ENCODE measurements around the gene GPR146.
"Not testable (repeated sequence)": the region's sequence is repeated elsewhere in the genome, so short reads cannot be mapped to it uniquely, and the experiment has no call there.

Gene GPR146

DNA sequence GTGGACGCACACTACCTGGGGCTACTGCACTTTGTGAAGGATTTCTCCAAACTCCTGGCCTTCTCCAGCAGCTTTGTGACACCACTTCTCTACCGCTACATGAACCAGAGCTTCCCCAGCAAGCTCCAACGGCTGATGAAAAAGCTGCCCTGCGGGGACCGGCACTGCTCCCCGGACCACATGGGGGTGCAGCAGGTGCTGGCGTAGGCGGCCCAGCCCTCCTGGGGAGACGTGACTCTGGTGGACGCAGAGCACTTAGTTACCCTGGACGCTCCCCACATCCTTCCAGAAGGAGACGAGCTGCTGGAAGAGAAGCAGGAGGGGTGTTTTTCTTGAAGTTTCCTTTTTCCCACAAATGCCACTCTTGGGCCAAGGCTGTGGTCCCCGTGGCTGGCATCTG, 14.0 kb downstream of the GPR146 start:
- no peak for DNase-seq (ENCODE audit: low spot score)

DNA sequence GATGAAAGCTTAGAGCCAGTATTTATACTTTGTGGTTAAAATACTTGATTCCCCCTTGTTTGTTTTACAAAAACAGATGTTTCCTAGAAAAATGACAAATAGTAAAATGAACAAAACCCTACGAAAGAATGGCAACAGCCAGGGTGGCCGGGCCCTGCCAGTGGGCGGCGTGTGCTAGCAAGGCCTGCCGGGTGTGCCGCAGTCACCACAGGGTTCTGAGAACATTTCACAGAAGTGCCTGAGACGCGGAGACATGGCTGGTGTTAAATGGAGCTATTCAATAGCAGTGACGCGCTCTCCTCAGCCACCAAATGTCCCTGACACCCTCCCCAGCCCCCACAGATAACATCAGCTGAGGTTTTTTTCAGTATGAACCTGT, 14.5 kb downstream of the GPR146 start:
- DNase-seq (ENCODE audit: low spot score) = no peak

DNA sequence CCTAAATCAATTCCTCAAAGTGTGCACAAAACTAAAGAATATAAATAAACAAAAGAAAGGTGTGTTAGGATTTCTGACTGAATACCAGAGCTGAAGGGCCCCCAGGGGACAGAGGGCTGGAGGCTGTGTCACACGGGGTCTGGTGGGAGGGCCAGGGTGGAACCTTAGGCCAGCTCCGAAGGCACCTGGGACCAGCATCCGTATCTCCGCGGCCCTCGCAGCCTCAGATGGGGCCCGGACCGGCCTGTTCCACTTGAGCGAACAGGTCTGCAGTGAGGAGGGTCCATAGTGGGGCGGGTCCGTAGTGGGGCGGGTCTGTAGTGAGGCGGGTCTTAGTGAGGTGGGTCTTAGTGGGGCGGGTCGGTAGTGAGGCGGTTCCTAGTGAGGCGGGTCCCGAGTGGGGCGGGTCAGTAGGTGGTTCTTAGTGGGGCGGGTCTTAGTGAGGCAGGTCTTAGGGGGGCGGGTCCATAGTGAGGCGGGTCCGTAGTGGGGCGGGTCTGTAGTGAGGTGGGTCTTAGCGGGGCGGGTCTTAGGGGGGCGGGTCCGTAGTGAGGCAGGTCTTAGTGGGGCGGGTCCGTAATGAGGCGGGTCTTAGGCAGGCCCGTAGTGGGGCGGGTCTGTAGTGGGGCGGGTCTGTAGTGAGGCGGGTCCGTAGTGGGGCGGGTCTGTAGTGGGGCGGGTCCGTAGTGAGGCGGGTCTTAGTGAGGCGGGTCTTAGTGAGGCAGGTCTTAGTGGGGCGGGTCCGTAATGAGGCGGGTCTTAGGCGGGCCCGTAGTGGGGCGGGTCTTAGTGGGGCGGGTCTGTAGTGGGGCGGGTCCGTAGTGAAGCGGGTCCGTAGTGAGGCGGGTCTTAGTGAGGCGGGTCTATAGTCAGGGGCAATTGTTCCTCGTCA, 15.1 kb downstream of the GPR146 start:
- DNase-seq (ENCODE audit: low spot score) = peak; percentile 87

DNA sequence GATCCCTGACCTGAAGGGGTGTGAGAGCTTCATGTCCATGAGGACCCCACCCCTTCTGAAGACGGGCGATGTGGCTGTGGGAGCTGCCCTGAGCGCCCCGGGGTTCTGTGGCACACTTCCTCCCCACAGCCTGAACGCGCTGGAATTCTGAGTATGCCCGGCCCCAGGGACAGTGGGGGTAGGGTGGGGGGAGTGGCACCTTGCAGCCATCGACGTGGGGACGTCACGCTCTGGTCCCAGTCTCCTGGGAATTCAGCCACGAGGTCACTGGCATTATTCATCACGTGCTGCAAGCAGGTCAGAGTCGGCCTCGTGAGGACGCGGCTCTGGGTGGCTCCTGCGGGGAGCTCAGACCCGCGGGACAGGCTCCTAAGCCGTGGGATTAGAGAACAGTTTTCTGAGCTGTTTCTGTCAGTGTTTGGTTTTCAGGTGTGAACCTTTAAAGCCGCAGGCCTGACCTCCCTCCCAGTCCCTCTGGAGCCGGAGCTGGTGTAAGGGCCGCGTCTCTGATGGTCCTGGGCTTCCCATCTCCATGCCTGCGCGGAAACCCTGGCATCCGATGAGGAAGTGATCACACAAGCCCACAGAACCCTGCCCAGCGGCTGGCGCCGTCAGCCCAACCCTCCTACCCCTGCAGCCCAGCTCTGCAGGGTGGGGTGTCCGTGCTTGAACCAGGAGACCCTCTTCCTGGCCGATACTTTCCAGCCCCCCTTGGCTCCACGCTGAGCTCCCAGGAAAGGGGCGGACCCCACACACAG, 16.1 kb downstream of the GPR146 start:
- peak; percentile 67 for DNase-seq (ENCODE audit: low spot score)

DNA sequence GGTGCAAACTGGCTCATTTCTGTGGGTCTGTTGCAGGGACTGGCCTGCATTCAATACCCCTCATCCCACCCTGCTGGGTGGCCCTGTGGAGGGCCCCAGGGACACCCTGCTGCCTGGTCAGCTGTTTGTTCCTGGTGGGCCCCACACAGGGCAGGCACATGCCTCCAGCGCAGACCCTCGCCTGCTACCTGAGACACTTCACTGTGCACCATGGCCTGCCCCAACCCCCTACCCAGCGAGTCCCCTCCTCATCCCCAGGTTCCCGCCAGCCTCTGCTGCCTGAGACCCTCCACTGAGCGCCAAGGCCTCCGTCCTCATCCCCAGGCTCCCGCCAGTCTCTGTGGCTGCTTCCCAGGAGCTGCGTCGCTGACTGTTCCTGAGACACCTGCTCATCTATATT, 16.8 kb downstream of the GPR146 start:
- no peak for DNase-seq (ENCODE audit: low spot score)

DNA sequence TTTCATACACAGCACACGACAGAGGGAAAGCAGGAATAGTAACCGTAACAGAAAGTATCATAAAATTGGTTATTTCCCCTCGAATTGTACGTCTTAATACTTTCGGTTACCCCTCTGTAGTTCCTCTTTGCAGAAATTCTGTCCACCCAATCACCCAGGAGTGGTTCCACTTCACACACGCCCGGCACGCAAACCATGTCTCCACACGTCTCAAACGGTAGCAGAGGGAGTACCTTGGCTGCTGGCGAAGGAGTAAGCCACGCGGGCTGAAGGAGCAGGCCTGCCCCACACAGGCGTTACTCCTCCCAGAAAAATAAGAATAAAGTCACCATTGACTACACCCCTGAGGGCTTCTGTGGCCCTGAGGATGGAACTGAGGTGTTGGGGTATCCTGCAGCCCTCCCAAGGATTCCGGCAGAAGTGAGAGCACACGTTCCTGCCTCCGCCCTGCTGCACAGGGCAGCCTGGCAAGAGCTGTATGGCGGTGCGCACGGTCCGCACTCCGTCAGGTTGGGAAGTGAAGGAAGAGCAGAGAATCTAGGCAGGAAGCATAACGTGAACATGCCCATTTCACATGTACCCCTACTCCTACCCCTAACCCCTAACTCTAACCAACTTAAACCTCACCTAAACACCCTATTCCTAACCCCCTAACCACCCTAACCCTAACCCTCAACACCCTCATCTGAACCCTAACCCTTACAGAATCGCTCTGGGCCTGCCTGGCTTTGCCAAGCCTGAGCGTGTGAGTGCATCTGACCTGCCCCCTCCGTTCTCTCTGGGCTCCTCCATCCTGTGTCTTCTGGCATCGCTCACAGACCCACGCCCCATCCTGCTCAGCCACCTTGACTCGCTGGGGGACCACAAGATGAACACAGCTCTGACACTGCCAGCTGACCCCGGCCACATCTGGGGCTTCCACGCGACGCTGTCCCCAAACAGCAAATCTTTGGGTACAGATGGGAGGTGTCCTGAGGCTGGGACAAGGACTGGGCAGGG, 18.2 kb downstream of the GPR146 start:
- no peak for DNase-seq (ENCODE audit: low spot score)

DNA sequence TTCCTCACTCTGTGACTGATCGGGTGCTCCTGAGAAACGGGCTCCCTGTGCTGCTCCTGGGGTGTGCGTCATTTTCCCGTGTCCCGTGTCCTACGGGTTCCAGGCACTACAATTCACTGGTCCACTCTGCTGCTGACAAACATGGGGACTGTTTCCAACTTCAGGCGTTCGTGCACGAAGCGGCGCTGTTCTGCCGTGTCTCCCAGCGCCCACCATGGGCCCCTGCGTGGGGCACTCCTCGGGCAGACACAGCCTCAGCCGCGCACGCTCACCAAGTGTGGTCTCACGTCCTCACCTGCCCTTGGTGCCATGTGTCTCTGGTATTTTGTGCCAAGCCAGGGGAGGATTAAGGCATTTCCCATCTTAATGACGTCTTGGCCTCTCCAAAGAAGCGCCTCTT, 19.0 kb downstream of the GPR146 start:
- DNase-seq (ENCODE audit: low spot score) = no peak

DNA sequence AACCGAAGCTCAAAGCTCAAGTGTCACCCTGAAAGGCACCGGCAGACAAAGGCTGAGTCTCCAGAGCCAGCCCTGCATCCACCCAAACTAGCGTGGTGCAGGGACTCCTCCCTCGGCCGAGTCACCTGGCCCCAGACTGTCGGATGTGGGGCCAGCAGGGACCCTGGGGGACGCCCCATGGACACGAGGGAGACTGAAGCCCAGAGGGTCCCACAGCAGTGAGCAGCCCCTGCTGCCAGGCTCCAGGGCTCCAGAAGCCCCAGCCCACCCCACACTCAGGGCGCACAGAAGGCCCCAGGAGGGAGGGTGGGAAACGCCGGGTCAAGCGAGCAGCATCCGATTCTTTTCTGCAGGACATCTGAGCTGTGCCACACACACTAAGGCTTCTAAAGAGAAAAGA, 20.2 kb downstream of the GPR146 start:
- no peak for DNase-seq (ENCODE audit: low spot score)

DNA sequence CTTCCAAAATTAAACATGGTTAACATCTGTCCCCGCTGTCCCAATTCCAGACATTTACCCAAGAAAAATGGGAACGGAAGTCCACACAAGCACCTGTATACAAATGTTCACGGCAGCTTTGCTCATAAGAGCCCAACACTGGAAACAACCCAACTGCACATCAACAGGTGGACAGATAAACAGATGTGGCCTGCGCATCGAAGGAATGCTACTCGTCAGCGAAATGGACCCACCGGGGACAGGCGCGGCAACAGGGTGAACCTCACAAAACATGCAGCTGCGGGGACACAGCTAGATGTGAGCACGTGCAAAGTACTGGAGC, 20.9 kb downstream of the GPR146 start:
- no peak for DNase-seq (ENCODE audit: low spot score)

DNA sequence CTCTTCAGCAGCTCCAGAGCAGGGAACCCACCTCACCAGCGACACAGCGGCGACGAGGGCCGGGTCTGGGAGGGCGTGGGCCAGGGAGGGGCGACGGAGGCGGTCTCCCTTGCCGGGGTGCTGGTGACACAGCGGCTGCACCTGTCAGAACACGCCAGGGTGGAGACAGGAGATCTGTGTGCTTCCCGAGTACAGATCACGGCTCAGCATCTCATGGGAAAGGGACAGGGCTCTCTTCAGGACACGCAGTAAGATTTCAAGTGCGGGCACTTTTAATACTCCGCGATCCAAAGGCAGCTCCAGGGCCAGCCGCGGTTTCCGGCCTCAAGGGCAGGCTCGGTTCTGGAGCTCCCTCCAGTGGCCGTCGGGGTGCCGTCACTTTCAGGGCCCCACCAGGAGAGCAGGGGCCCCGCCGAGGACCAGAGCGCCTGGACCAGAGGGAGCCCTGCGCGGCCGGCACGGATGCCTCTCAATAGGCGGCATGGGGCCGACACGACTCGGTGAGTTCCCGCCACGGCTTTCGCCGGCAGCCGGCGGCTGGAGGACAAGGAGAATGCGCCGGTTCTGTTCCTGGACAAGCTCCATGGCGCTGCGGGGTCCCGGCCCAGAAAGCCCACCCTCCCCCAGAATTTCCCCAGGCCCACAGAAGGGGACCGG, 21.4 kb downstream of the GPR146 start:
- peak; percentile 91 for DNase-seq (ENCODE audit: low spot score)

DNA sequence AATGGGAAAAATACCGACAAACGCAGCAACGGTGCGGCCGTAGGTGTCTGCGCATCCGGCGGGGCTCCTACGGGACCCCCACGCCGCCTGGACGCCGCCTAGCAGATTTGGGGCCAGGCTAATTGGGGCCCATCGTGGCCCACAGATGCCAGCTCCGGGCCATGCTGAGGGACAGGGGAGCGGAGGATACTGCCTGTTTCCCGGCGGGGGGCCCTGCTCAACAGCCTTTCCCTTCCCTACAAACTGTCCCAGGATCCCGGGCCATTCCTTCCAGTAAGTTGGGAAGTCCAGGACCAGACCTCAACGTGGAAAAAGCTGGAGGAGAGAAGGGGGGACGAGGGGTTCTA, 21.9 kb downstream of the GPR146 start:
- no peak for DNase-seq (ENCODE audit: low spot score)

DNA sequence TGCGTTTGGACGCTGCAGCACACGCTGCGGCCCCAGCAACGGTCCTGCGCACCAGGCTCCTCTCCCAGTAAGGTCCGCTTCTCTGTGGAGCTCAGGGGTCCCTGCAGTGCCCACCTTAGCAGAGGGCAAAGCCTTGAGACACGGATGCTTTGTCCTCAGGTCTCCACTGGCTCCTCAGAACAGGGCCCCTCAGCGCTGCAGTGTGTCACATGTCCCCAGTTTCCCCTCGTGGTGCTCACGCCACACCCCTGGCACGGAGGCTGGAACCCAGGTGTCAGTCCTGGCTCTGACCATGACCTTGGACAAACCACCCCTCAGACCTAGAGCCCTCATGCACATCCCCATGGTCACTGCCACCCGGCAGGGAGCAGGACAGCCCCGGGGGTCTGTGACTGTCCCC, 23.7 kb downstream of the GPR146 start:
- DNase-seq (ENCODE audit: low spot score) = no peak

DNA sequence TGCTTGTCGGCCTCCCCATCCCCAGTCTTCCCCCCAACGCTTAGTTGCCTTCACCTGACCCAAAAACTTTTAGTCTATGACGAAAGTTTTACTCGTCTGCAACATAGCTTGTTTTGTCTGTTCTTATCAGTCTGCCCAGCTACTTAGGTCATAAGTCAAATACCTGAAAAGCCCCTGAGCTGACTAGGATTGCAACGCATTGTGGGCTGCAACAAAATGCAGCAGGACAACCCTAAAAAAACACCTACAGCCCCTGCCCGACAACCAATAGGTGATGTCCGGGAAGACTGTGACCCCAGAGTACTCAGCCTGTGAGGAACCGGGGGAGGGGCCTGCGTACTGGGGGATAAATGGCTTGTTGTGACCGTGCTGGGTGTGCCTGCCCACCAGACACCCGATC, 24.3 kb downstream of the GPR146 start:
- no peak for DNase-seq (ENCODE audit: low spot score)

DNA sequence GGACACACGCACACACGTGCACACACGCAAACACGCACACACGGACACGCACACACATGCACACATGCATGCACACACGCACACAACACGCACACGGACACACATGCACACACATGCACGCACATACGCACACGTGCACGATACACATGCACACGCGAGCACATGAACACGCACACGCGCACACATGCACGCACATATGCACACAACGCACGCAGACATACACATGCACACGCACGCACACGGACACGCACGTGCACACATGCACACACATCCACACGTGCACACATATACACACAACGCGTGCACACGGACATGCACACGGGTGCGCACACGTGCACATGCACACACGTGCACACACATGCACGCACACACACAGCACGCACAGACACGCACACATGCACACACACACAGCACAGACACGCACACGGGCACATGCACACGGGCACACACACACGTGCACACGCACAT, 26.2 kb downstream of the GPR146 start:
- no peak for DNase-seq (ENCODE audit: low spot score)

DNA sequence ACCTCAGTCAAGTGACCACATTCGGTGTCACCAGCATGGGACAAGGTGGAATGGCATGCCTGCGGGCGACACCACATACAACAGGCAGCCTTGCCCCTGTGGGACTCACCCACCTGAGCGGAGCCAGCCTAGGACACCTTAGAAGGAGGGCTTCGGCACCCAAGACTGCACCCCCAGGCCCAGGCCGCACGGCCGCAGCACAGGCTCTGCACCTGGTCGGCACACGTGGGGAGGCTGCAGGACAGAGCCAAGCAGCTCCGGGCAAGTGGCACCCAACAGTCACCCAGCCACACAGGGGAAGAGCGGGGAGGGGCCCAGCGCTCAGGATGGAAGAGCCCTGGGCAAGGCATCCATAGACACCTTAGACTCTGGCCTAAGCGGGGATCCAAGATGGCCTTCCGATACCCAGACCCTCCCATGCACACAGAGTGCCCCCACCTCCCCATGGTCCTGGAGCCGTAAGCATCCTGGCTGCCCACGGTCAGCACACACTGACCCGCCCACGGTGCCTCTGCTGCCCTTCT, 27.4 kb downstream of the GPR146 start:
- DNase-seq (ENCODE audit: low spot score) = no peak

DNA sequence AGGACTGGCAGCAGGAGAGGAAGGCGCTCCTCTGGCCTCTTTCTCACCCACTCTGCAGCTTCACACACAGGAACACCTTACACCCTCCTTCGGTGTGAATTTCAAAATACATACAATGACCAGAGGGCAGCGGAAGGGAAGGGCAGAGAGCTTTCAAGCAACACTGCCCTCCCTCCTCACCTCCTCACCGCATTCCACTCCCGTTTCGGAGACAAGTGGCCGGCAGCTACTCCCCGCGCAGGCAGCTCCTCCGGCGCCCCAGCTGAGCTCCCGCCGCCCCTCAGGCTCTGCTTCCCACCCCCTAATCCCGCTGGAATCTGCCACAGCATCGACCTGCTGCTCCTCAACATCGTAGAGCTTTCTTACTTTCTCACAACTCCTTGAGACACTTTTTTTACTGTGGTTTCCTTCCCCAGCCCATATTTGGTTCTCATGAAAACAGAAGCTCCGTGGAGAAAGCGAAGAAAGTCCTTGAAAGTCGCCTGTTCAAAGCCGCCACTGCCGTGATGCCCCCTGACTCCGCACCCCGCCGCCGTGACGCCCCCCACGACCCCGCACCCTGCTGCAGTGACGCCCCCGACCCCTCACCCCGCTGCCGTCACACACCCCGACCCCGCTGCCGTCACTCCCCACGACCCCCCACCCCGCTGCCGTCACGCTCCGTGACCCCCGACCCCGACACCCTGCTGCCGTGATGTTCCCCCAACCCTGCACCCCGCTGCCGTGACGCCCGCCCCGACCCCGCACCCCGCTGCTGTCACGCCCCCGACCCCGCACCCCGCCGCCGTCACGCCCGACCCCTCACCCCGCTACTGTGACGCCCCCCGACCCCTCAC, 29.0 kb downstream of the GPR146 start:
- no peak for DNase-seq (ENCODE audit: low spot score)

DNA sequence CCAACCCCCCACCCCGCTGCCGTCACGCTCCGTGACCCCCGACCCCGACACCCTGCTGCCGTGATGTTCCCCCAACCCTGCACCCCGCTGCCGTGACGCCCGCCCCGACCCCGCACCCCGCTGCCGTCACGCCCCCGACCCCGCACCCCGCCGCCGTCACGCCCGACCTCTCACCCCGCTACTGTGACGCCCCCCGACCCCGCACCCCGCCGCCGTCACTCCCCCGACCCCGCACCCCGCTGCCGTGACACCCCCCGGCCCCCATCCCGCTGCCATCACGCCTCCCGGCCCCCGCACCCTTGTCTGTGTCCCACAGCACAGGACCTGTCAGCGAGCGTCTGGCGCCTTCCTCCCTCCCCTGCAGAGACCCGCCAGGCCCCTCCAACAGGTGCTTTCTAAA, 29.7 kb downstream of the GPR146 start:
- DNase-seq (ENCODE audit: low spot score) = not testable (repeated sequence)

DNA sequence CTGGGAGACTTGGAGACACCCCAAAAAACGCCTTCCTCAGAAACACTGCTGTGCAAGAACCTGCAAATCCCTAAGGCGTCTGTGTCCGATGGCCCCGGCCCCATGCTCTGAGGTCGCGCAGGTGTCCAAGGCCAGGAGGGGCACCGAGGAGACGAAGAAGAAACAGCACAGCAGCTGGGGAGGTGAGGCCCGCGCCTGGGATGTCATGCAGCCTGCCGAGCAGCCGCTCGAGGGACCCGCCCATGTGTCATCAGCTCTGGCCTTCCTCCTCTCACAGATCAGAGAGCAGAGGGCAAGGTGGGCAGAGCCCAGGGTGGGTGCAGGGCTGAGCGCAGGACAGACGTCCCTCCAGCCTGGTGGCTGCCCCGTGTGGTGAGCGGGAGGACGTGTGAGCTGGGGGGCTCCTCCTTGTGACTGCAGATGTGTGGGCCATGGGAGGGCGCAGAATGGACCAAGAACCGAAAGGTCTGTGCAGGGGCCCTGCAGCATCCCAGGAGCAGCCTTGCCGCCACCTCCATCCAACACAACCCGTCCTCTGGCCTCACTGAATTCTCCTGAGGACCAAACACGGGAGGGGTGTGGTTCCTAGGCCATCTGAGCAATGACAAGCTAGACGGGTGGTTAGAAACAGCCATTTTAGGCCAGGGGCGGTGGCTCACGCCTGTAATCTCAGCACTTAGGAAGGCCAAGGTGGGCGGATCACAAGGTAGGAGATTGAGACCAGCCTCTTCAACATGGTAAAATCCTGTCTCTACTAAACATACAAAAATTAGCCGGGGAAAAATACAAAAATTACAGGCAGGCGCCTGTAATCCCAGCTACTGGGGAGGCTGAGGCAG, 30.5 kb downstream of the GPR146 start:
- DNase-seq (ENCODE audit: low spot score) = no peak

DNA sequence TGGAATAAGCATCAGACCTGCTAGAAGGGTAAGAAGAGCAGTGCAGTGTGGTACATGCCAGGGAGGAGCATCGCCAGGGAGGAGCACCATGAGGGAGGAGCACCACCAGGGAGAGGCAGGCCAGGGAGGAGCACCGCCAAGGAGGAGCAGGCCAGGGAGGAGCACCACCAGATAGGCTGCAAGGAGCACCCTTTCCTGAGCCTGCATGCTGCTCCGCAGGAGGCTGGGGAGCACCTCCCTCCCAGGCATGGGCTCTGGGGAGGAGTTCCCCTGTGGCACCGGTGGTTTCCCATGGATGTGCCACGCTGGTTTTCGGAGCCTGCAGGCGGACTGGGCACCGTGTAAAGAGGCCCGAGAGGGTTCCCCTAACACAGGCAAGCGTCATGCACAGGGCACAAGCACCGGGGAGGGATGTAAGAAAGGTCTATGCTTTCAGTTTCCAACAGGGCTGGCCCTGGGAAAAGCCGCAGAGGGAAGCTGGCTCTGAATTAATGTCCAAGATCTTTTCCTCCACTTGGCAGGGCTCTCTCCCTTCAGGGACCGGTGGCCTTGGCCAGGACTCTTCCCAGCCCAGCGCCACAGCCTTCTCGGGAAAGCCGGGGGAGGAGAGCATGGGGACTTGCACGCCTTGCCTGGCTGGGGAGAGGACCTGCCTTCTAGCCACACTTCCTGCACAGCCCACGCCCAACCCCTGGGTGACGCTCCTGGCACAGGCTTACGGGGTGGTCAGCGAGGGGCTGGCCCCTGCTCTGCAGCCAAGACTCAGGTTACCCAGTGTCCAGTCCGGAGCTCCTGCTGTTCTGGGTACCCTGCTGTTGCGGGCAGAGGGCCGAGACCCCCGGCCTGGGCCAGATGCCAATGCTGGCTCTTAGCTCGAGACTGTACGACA, 32.1 kb downstream of the GPR146 start:
- DNase-seq (ENCODE audit: low spot score) = no peak
